OCI-LY1 (cell line): ENCODE results near the gene ZNF547.

Experiments used
- H2AFZ ChIP-seq: fragments of 200-600 bp; sonication (generic), shearing (Covaris generic); 2 replicates; pipeline ENCODE4 v1.6.0; 2014; ENCODE audit warnings: antibody characterized with exemption, mild to moderate bottlenecking, low read length
- H3F3A ChIP-seq: fragments of 200-600 bp; sonication (generic), shearing (Covaris generic); 2 replicates; pipeline ENCODE4 v1.6.0; 2014; ENCODE audit warnings: mild to moderate bottlenecking, antibody characterized with exemption, low read length, moderate library complexity; ENCODE audit not compliant: insufficient read depth
- H3K27ac ChIP-seq: fragments of 200-600 bp; sonication (generic); 2 replicates; pipeline ENCODE4 v1.5.1; 2014; ENCODE audit warnings: low read length, mixed run types, mild to moderate bottlenecking, low read depth; ENCODE audit not compliant: poor library complexity, severe bottlenecking
- H3K27me3 ChIP-seq: fragments of 200-600 bp; sonication (generic); 2 replicates; pipeline ENCODE4 v1.6.0; 2014; ENCODE audit warnings: antibody characterized with exemption, mild to moderate bottlenecking, low read length, moderate library complexity; ENCODE audit not compliant: insufficient read depth
- H3K36me3 ChIP-seq: fragments of 200-600 bp; sonication (generic); 2 replicates; pipeline ENCODE4 v1.6.1; 2014; ENCODE audit warnings: mild to moderate bottlenecking, antibody characterized with exemption, low read length, moderate library complexity, mixed read lengths; ENCODE audit not compliant: insufficient read depth
- H3K4me1 ChIP-seq: fragments of 200-600 bp; sonication (generic); 2 replicates; pipeline ENCODE4 v1.5.1; 2014; ENCODE audit warnings: mild to moderate bottlenecking, low read length, moderate library complexity; ENCODE audit not compliant: insufficient read depth, severe bottlenecking
- H3K4me2 ChIP-seq: fragments of 200-600 bp; sonication (generic), shearing (Covaris generic); 2 replicates; pipeline ENCODE4 v1.6.1; 2014; ENCODE audit warnings: low read length
- H3K4me3 ChIP-seq: fragments of 200-600 bp; sonication (generic); 2 replicates; pipeline ENCODE4 v1.5.1; 2014; ENCODE audit warnings: low read length, low read depth, mild to moderate bottlenecking, mixed read lengths; ENCODE audit not compliant: poor library complexity, severe bottlenecking
- H3K79me2 ChIP-seq: fragments of 200-600 bp; shearing (Covaris generic); 2 replicates; pipeline ENCODE4 v1.6.1; 2016; ENCODE audit warnings: mixed run types, low read length, mixed read lengths; ENCODE audit not compliant: insufficient read depth
- H3K9ac ChIP-seq: fragments of 200-600 bp; sonication (generic), shearing (Covaris generic); 2 replicates; pipeline ENCODE4 v1.6.1; 2014; ENCODE audit warnings: mild to moderate bottlenecking, low read length, mixed read lengths
- H3K9me2 ChIP-seq: fragments of 200-600 bp; sonication (generic), shearing (Covaris generic); 2 replicates; pipeline ENCODE4 v1.6.1; 2014; ENCODE audit warnings: low read depth, mild to moderate bottlenecking, low read length, mixed read lengths
- H3K9me3 ChIP-seq: fragments of 200-600 bp; shearing (Covaris generic); 2 replicates; pipeline ENCODE4 v1.6.1; 2014; ENCODE audit warnings: low read length, mixed read lengths
- H4K20me1 ChIP-seq: fragments of 200-600 bp; sonication (generic), shearing (Covaris generic); 2 replicates; pipeline ENCODE4 v1.6.0; 2016; ENCODE audit warnings: mild to moderate bottlenecking, low read length; ENCODE audit not compliant: insufficient read depth
- EZH2 ChIP-seq: fragments of 200-600 bp; sonication (generic), shearing (Covaris generic); IDR thresholded peaks from 2 replicates; pipeline ENCODE4 v1.8.0; 2017; ENCODE audit warnings: borderline replicate concordance, mixed run types, mild to moderate bottlenecking, antibody characterized with exemption, low read length, moderate library complexity, mixed read lengths
- TF ChIP-seq, protein P1 (sequence below): fragments of 200-600 bp; sonication (generic), shearing (Covaris generic); IDR thresholded peaks from 2 replicates; pipeline ENCODE4 v1.5.1; 2017; ENCODE audit warnings: mild to moderate bottlenecking, antibody characterized with exemption, low read length, moderate library complexity, mixed read lengths

ZNF547 gene

DNA sequence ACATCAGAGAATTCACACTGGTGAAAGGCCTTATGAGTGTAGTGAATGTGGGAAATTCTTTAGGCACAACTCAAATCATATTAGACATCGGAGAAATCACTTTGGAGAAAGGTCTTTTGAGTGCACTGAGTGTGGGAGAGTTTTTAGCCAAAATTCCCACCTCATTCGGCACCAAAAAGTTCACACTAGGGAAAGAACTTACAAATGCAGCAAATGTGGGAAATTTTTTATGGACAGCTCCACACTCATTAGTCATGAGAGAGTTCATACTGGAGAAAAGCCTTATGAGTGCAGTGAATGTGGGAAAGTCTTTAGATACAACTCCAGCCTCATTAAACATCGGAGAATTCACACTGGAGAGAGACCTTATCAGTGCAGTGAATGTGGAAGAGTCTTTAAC lies 57.7 kb downstream of the ZNF547 start:
- peaks cover 41% of the 10 kb centered on the region for H3K9me3 ChIP-seq
- no peaks in the 10 kb centered on the region for H4K20me1 ChIP-seq
- no peaks in the 10 kb centered on the region for H3K79me2 ChIP-seq
- TF ChIP-seq, protein P1, sequence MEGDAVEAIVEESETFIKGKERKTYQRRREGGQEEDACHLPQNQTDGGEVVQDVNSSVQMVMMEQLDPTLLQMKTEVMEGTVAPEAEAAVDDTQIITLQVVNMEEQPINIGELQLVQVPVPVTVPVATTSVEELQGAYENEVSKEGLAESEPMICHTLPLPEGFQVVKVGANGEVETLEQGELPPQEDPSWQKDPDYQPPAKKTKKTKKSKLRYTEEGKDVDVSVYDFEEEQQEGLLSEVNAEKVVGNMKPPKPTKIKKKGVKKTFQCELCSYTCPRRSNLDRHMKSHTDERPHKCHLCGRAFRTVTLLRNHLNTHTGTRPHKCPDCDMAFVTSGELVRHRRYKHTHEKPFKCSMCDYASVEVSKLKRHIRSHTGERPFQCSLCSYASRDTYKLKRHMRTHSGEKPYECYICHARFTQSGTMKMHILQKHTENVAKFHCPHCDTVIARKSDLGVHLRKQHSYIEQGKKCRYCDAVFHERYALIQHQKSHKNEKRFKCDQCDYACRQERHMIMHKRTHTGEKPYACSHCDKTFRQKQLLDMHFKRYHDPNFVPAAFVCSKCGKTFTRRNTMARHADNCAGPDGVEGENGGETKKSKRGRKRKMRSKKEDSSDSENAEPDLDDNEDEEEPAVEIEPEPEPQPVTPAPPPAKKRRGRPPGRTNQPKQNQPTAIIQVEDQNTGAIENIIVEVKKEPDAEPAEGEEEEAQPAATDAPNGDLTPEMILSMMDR = no peak
- no peak for TF ChIP-seq EZH2
- no peaks in the 10 kb centered on the region for H3K4me1 ChIP-seq
- no peak overlapping the region for H3K9ac ChIP-seq
- H3K9me2 ChIP-seq = no peaks in the 10 kb centered on the region
- no peak overlapping the region for H2AFZ ChIP-seq
- no peaks in the 10 kb centered on the region for H3F3A ChIP-seq
- H3K27me3 ChIP-seq = no peaks in the 10 kb centered on the region
- H3K4me3 ChIP-seq = no peak overlapping the region
- no peak overlapping the region for H3K27ac ChIP-seq
- H3K36me3 ChIP-seq = peaks cover 66% of the 10 kb centered on the region
- H3K4me2 ChIP-seq = no peak overlapping the region
